ENCODE results near the gene DIS3L2. TPM values are rescaled to one million over a fixed set of nuclear protein-coding genes. Genes with fewer than 3 reads are reported as not detected.

DIS3L2 gene
- total RNA-seq, 2 experiments from 2014 or later: 20.2 to 20.6 TPM

- no peaks in the 10 kb centered on the region; the same call in 1 of the 2 replicates for H3K36me3 ChIP-seq (ENCODE audit: insufficient read depth, low read length)
- no peak overlapping the region for H3K4me3 ChIP-seq (ENCODE audit: low read depth, low read length, poor library complexity, severe bottlenecking)
- H3K79me2 ChIP-seq (ENCODE audit: insufficient read depth, low read depth, low read length): no peaks in the 10 kb centered on the region
- no peak for TF ChIP-seq CTCF (conservative IDR thresholded peaks at IDR 0.05; ENCODE audit: low read length)
- TF ChIP-seq EZH2phosphoT487 (IDR thresholded peaks at IDR 0.05; ENCODE audit: borderline replicate concordance, low read depth, low read length): no peak
- no peak overlapping the region for H3K27ac ChIP-seq (ENCODE audit: low read depth, low read length, poor library complexity, severe bottlenecking)
- ChIA-PET CTCF (ENCODE audit: unreplicated experiment) (no interaction called here), POLR2A (no interaction called here)
- DNase-seq (ENCODE audit: low spot score): no peak
- no peaks in the 10 kb centered on the region for H3K9me2 ChIP-seq (ENCODE audit: insufficient read depth, low read length)
- no peak overlapping the region for H3K4me2 ChIP-seq (ENCODE audit: low read length)
- no peaks in the 10 kb centered on the region for H3K4me1 ChIP-seq (ENCODE audit: insufficient read depth, low read length, poor library complexity, severe bottlenecking)
- BruUV-seq (replicated peaks): no TSS peak
- no peaks in the 10 kb centered on the region for H4K20me1 ChIP-seq (ENCODE audit: insufficient read depth, low read length)
- no peaks in the 10 kb centered on the region for H3K9me3 ChIP-seq (ENCODE audit: low read length)
- no peak overlapping the region for H2AFZ ChIP-seq (ENCODE audit: low read length)
- intact Hi-C loops (cut with micrococcal nuclease; ENCODE audit: unreplicated experiment): no loop called here
Measured at GRCh38 chr2:232038881-232039485, 77.5 kb downstream of the DIS3L2 start.

- CTCF ChIA-PET (ENCODE audit: unreplicated experiment): no interaction called here
- intact Hi-C loops (cut with micrococcal nuclease; ENCODE audit: unreplicated experiment): no loop called here
Measured at GRCh38 chr2:232042911-232043574, 81.5 kb downstream of the DIS3L2 start.

More at GRCh38 chr2:232042911-232043574, 81.5 kb downstream of the DIS3L2 start:
- no peaks in the 10 kb centered on the region for H3K9me3 ChIP-seq (ENCODE audit: low read length)
- no peaks in the 10 kb centered on the region for H3K9me2 ChIP-seq (ENCODE audit: insufficient read depth, low read length)
- no peak for TF ChIP-seq EZH2phosphoT487 (IDR thresholded peaks at IDR 0.05; ENCODE audit: borderline replicate concordance, low read depth, low read length)
- TF ChIP-seq CTCF (conservative IDR thresholded peaks at IDR 0.05; ENCODE audit: low read length): no peak
- no peaks in the 10 kb centered on the region for H3K36me3 ChIP-seq (ENCODE audit: insufficient read depth, low read length)
- POLR2A ChIA-PET: interaction anchor here (0.5 to 1.3 kb wide), 2 partner anchors 15 to 74 kb away, joined by 3 read pairs; no protein-coding TSS in a partner anchor
- BruUV-seq (replicated peaks): no TSS peak
- no peak overlapping the region for H3K4me3 ChIP-seq (ENCODE audit: low read depth, low read length, poor library complexity, severe bottlenecking)
- no peak for DNase-seq (ENCODE audit: low spot score)
- H4K20me1 ChIP-seq (ENCODE audit: insufficient read depth, low read length): no peaks in the 10 kb centered on the region
- H3K4me1 ChIP-seq (ENCODE audit: insufficient read depth, low read length, poor library complexity, severe bottlenecking): no peaks in the 10 kb centered on the region
- H3K4me2 ChIP-seq (ENCODE audit: low read length): no peak overlapping the region
- no peak overlapping the region for H3K27ac ChIP-seq (ENCODE audit: low read depth, low read length, poor library complexity, severe bottlenecking)
- no peaks in the 10 kb centered on the region for H3K79me2 ChIP-seq (ENCODE audit: insufficient read depth, low read depth, low read length)
- H2AFZ ChIP-seq (ENCODE audit: low read length): no peak overlapping the region

All from OCI-LY7 (cell line).